SHP77 (cell line): Measurements from ENCODE around the gene PTPRE.
A peak's percentile ranks its signal among the peaks of the same experiment; 100 is the strongest.

Source experiments
- DNase-seq, 2 experiments: peaks; one replicate each; lab custom pipeline; 2025; lab: John Stamatoyannopoulos, UW

PTPRE gene

DNA sequence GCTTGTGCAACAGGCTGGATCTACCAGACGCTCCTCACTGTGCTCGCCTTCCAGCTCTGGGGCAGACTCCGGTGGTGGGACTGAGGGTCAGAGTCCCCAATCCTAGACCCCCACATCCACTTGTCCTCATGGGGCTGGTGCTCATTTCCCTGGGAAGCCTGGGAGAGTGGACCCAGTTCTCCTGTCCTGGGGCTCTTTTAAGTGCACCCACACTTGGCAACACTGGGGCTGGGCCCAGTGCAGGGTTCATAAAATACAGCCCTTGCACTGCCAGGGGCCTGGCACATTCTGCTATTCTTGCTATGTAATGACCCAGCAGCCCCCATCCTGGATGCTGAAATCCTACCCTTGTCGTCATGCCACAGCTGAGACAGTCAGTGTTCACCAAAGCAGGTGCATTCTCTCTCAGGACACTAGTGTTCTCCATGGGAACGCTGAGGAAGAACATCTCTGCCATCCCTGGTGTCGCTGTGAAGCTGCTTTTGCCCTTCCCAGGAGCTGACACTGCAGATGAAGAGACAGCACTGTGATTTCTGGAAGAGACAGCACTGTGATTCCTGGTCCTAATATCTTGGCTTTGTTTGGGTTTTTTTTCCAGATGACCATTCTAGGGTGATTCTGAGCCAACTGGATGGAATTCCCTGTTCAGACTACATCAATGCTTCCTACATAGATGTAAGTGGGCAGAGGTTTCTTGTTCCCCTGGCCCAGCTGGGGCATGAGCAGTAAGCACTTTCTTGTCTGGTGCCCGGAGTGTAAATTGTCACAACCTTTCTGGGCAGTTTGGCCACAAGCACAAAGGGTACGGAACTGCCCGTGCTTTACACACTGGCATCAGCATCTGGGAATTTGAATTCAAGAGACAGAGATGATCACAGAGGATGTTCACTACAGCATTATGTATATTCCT lies 153.7 kb downstream of the PTPRE start:
- no peak for DNase-seq

- no peak for DNase-seq
Measured at GRCh38 chr10:128061306-128062300, 154.7 kb downstream of the PTPRE start.

DNA sequence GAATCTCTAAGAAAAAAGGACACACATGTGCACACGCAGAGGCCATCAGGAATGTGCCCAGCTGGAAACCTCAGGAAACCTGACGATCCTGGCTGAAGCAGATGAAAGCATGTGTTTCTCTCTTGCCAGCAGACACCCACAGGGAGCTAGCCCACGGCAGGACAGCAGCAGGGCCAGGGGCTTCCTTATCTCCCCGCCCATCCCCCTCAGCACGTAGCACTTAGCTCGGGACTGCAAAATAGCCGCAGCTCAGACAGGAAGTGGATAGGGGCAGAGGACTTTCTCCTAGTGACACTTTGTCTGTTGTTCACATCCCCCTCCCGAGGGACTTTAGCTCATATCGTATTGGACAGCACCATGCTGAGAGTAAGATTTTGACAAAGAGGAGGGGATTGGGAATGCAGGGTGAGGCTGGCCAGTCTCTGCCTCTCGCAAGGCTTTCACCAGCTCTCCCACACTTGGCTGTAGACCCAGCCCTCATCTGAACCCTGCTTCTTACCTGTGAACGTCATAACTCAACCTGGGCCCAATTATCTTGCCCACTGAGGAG lies 155.5 kb downstream of the PTPRE start:
- no peak for DNase-seq

- no peak for DNase-seq
Measured at GRCh38 chr10:128062881-128063563, 156.1 kb downstream of the PTPRE start.

DNA sequence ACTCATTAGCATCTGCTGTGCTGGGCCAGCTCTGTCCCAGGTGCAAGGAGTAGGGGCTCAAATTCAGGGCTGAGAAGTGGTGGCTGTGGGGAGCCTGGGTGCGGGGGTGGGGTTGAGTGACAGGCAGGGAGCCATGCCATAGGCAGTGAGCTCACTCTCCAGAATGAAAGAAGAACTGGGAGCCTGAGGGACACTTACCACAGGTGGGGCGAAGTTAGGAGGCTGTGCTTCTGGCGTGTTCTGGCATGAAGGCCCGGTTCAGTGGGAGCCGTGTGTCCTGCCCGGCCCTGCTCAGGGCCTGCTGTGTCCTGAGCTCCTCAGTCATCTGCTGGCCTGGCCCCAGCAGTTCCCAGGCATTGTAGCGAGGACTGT lies 156.8 kb downstream of the PTPRE start:
- no peak for DNase-seq

DNA sequence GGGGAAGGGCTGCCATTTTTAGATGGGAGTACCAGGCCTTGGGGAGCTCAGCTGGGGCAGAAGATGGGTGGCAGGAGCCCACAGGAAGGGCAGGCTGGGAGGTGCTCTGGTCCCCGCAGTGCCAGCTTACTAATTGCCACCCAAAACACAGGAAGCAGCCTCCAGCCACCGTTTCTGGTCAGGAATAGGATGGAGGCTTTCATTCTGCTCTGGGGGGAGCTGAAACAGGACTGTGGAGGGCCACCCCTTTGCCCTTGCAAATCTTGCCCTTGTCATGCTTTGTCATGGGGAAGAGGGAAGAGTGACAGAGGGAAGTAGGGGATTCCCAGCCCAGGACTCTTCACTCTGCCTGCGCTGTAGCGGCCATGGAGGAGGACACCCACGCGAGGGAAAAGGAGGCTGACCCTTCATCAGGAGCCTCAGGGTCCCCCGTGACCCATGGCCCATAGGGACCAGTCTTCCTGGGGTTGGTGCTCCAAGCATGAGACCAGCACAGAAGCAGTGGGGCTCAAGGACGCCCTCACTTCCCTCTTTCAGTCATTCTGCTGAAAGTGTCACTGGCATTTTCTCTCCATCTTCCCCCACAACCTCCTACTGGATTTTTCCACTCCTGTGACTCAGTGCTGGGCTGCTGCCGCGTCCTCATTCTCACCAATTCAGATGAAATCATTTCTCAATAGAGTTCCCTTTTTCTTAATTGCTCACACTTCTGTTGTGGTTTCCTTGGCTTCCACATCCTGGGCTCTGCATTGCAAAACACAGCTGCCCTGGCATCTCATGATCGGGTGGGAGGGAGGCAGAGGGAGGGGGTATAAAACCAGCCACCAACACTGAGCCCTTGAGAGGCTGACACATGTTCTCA lies 157.4 kb downstream of the PTPRE start:
- DNase-seq = no peak

DNA sequence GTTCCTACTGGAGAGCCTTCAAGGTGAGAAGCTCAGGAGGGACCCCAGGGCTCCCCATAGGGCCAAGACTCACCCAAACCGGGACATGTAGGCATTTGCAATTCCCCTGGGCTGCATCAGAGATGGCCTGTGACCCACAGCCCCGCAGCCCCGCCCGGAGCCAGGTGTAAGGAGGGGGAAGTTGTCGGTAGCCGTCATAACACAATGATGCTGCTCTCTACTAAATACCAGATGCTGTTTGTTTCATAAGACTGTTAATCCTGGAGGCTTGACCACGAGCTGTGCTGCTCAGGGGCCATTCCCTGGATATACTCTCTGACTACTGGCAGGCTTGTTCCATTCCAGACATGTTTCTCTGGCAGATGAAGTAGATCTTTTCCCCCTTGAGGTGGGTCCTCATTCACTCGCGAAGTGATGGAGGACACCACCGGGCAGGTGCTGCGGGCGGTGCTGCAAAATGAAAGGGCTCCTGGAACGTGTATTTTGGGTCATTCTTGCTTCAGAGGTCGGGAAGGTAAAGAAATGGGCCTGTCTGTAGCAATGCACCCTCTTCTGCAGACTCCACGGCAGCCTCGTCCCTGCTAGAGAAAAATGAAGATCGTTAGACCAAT lies 158.2 kb downstream of the PTPRE start:
- no peak for DNase-seq

- no peak for DNase-seq
Measured at GRCh38 chr10:128065881-128066534, 159.1 kb downstream of the PTPRE start.

- no peak for DNase-seq
Measured at GRCh38 chr10:128066870-128067382, 160.0 kb downstream of the PTPRE start.

DNA sequence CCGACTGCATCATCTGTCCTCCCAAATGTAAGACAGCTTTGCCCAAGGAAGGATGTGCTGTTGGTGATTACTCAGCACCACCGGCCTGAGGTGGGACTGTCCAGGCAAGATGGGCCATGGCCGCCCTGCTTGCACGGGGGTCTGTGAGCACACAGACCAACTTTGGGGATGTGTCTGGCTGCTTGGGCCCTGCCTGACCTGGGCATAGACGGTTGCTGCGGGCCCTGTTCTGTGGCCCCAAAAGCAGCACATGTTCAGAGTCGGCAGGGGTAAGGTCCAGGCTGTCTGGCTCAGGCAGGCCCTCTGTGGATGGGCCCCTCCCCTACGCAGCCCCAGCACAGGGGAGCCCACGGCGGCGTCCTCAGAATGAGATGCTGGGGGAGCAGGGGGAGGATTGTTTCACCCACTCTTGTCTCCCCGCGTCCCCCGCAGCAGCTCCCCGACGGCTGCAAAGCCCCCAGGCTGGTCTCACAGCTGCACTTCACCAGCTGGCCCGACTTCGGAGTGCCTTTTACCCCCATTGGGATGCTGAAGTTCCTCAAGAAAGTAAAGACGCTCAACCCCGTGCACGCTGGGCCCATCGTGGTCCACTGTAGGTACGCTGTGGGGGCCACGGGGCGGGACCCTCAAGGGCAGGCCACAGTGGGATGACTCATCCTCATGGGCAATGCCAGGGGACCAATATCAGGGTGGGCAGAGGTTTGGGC lies 160.9 kb downstream of the PTPRE start:
- DNase-seq = no peak

DNA sequence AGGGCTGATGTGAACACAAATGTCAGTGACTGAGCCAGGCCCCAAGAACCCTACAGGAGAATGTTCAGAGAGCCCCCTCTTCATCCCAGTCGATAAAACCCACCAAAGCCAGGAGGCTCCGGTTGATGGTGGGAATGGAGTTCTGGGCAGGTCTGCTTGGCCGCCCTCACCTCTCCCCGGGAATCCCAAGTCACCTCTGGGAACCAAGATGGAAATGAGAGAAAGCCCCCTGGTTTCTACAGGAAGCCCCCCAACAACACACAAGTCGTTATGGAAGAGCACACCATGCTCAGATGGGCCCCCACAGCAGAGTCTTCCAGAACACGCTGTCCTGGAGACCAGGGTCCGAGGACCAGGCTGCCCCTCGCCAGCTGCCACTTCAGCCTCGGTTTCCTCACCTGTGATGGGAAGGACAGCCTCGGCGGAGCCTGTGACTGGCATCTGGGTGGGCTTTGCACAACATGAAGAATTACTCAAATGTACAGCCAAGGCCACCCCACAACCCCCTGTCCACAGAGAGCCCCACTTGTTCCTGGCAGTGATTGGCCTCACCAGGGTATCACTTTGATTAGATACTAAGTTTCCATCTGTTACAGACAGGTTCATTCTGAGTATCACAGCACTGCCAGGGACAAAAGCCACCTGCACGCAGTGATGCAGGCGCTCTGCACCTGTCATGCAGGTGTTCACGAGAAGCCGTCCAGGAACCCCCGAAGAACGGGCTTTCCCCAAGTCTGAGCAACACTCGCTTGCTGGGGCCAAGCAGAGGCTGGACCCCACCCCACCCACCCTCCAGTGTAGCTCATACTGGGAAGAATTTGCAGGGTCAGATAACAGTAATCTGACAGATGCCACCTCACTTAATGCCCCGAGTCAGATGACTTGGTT lies 161.7 kb downstream of the PTPRE start:
- no peak for DNase-seq

DNA sequence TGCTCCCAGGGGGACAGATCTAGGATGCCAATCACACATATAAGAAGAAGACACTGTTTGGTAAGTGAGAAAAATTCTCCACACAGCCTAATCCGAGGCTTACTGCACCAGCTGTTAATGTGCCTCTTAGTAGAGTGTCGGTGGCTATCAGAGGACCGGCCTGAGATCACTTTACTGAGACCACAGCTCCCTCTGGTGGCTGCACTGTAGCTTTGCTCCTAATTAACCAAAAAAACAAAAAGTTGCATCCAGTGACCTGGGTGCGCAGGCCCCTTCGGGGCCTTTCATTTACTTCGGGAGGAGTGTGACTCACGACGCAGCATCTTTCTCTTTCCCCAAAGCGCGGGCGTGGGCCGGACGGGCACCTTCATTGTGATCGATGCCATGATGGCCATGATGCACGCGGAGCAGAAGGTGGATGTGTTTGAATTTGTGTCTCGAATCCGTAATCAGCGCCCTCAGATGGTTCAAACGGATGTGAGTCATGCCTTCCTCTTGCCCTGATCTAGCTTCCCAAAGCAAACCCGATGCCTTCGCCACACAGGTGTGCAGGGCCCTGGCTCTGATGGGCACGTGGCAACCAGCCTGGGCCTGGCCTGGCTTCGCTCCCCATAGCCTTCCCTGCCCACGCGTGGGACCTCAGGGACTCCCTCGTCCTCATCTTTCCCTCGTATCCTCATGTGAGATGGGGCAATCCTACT lies 162.6 kb downstream of the PTPRE start:
- DNase-seq = peak; percentile 53 to 60

GRCh38 chr10:128070161-128070560 lies 163.3 kb downstream of the PTPRE start:
- DNase-seq = no peak

- no peak for DNase-seq
Measured at GRCh38 chr10:128070721-128071416, 164.0 kb downstream of the PTPRE start.

DNA sequence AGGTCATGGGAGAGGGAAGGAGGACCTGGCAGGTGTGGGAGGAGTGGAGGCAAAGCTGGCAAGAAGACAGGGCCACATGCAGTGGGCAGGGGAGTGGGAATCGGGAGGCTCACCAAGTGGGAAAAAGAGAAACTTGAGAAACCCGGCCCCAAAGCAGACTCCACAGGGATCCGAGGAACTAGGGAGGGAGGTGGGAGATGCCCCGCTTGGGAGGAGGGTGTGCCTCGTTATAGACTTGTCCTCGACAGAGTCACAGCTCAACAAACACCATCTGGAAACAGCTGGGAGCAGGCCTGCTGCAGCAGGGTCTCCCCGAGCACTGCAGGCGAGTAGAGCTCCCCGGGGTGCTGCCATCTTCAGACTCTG lies 164.5 kb downstream of the PTPRE start:
- no peak for DNase-seq

- DNase-seq = no peak
Measured at GRCh38 chr10:128072046-128072445, 165.1 kb downstream of the PTPRE start.
